Dermis microvascular lymphatic vessel endothelial cell (primary cell): ENCODE results near the gene CA5A. TPM values are rescaled to one million over a fixed set of nuclear protein-coding genes. Genes with fewer than 3 reads are reported as not detected.

Source experiments
- DNase-seq, 2 donors: peaks; one replicate each; pipeline versions ENCODE4 v3.0.0 to v3.0.0-alpha.2; 2010; ENCODE audit warnings: low read depth in 2 of 2
- total RNA-seq: library from RNA; depleted of rRNA; stranded (reverse); fragments of >200 nt; gene quantifications from 2 replicates; pipeline ENCODE4 v1.2.1, GENCODE V29; 2014

Gene CA5A
- total RNA-seq, 1 donor from 2014 or later, result not detected

DNA sequence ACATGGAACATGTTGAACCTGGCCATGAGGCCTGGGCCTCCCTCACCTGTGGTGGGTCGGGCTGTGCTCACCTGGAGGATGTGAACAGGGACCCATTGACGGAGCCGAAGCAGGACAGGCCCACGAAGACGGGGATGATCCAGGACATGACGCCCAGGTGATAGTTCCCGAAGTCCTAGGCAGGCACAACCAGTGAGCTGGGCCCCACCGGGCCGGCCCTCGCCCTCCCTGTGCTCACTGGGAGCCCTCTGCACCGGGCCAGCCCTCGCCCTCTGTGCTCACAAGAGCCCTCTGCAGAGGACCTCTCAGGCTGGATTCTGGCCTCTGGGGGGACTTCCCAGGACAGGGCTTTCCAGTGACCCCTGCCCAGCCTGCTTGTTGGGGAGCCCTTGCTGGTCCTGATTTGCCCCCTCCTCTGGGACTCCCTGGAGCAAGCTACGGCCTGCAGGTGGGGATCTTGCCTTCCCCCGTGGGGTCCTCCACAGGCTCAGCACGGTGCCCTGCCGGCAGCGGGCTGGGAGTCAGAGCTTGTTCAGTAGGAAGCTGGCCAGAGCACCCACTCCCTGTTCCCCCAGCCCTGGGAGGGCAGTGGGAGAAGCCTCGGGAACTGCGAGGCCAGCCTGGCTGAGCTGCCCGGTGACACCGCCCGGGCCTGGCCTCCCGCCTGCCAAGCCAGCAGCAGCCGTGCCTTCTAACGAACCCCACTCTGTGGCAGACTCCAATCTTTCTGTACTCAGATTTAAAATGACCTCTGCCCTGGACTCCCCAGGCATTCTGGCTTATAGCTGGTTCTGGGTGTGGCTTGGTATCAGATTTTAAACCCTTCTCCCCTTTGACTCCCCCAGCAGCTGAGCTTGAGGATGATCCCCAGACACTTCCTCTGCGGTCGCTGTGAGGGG, 97.4 kb downstream of the CA5A start:
- DNase-seq, result no peak

Other genes with a start within 250 kb of the CA5A start
- 16.6 and 17.6 TPM in 2 replicates for gene KLHDC4, start 170.5 kb downstream of the CA5A start, total RNA-seq
- gene SLC7A5, start 67.0 kb downstream of the CA5A start, total RNA-seq, result 2.7 and 4.6 TPM in 2 replicates
- gene BANP, start 14.9 kb upstream of the CA5A start, total RNA-seq, result 13.9 and 17.2 TPM in 2 replicates